Mononuclear cell (primary cell): Measurements from ENCODE around the gene CRHR2. TPM values are rescaled to one million over a fixed set of nuclear protein-coding genes. Genes with fewer than 3 reads are reported as not detected.
"Not testable (repeated sequence)": the region's sequence is repeated elsewhere in the genome, so short reads cannot be mapped to it uniquely, and the experiment has no call there.

ENCODE experiments used
- H3K27me3 ChIP-seq: 2 replicates; pipeline ENCODE4 v1.6.0; 2011; ENCODE audit warnings: low read length, control low read depth; ENCODE audit not compliant: insufficient read depth
- H3K4me1 ChIP-seq: 2 replicates; pipeline ENCODE4 v1.5.1; 2011; ENCODE audit warnings: mild to moderate bottlenecking, low read length, control low read depth; ENCODE audit not compliant: insufficient read depth
- H3K4me3 ChIP-seq: 2 replicates; pipeline ENCODE4 v1.5.1; 2011; ENCODE audit warnings: mild to moderate bottlenecking, low read length, moderate library complexity
- H3K9me3 ChIP-seq: 2 replicates; pipeline ENCODE4 v1.5.1; 2011; ENCODE audit warnings: low read depth, mild to moderate bottlenecking, control low read depth, low read length
- total RNA-seq: library from RNA; depleted of rRNA; stranded (reverse); fragments of >200 nt; gene quantifications from one replicate; pipeline ENCODE4 v1.2.3, GENCODE V29; 2012

CRHR2 gene
- total RNA-seq, 1 donor, result not detected

- no peak overlapping the region for H3K4me3 ChIP-seq
These were observed 36.6 kb downstream of the CRHR2 start for GRCh38 chr7:30645661-30646060.

GRCh38 chr7:30644286-30644955 lies 37.8 kb downstream of the CRHR2 start:
- Histone ChIP-seq H3K27me3 (no peaks in the 10 kb centered on the region), H3K4me1 (no peaks in the 10 kb centered on the region), H3K9me3 (no peaks in the 10 kb centered on the region), H3K4me3 (no peak overlapping the region)

More at GRCh38 chr7:30645661-30646060, 36.6 kb downstream of the CRHR2 start:
- H3K4me1 ChIP-seq, result no peaks in the 10 kb centered on the region
- H3K9me3 ChIP-seq, result no peaks in the 10 kb centered on the region
- no peaks in the 10 kb centered on the region for H3K27me3 ChIP-seq

GRCh38 chr7:30642789-30643188 lies 39.5 kb downstream of the CRHR2 start:
- no peaks in the 10 kb centered on the region for H3K27me3 ChIP-seq
- H3K9me3 ChIP-seq, result no peaks in the 10 kb centered on the region
- no peak overlapping the region for H3K4me3 ChIP-seq
- no peaks in the 10 kb centered on the region for H3K4me1 ChIP-seq

GRCh38 chr7:30642322-30642721 lies 39.9 kb downstream of the CRHR2 start:
- H3K27me3 ChIP-seq, H3K9me3 ChIP-seq, H3K4me1 ChIP-seq, H3K4me3 ChIP-seq: not testable (repeated sequence)

GRCh38 chr7:30635798-30636197 lies 46.5 kb downstream of the CRHR2 start:
- Histone ChIP-seq H3K9me3 (no peaks in the 10 kb centered on the region), H3K4me1 (no peaks in the 10 kb centered on the region), H3K27me3 (no peaks in the 10 kb centered on the region), H3K4me3 (no peak overlapping the region)

GRCh38 chr7:30634634-30635201 lies 47.5 kb downstream of the CRHR2 start:
- Histone ChIP-seq H3K9me3 (no peaks in the 10 kb centered on the region), H3K4me3 (no peak overlapping the region), H3K4me1 (no peaks in the 10 kb centered on the region), H3K27me3 (no peaks in the 10 kb centered on the region)

- H3K9me3 ChIP-seq, result no peaks in the 10 kb centered on the region
- H3K27me3 ChIP-seq, result no peaks in the 10 kb centered on the region
These were observed 48.0 kb downstream of the CRHR2 start for GRCh38 chr7:30634193-30634626.

GRCh38 chr7:30633223-30633622 lies 49.0 kb downstream of the CRHR2 start:
- no peaks in the 10 kb centered on the region for H3K4me1 ChIP-seq
- no peaks in the 10 kb centered on the region for H3K27me3 ChIP-seq
- H3K9me3 ChIP-seq, result no peaks in the 10 kb centered on the region
- H3K4me3 ChIP-seq, result no peak overlapping the region

More at GRCh38 chr7:30634193-30634626, 48.0 kb downstream of the CRHR2 start:
- H3K4me1 ChIP-seq, result no peaks in the 10 kb centered on the region
- no peak overlapping the region for H3K4me3 ChIP-seq

- no peaks in the 10 kb centered on the region for H3K4me1 ChIP-seq
- no peaks in the 10 kb centered on the region for H3K27me3 ChIP-seq
- H3K9me3 ChIP-seq, result no peaks in the 10 kb centered on the region
- no peak overlapping the region for H3K4me3 ChIP-seq
These were observed 51.3 kb downstream of the CRHR2 start for GRCh38 chr7:30630986-30631385.

GRCh38 chr7:30627026-30627425 lies 55.2 kb downstream of the CRHR2 start:
- Histone ChIP-seq H3K4me3 (no peak overlapping the region), H3K4me1 (no peaks in the 10 kb centered on the region), H3K9me3 (no peaks in the 10 kb centered on the region), H3K27me3 (no peaks in the 10 kb centered on the region)

- H3K4me3 ChIP-seq, result no peak overlapping the region
- H3K4me1 ChIP-seq, result no peaks in the 10 kb centered on the region
- H3K9me3 ChIP-seq, result no peaks in the 10 kb centered on the region
- no peaks in the 10 kb centered on the region for H3K27me3 ChIP-seq
These were observed 57.0 kb downstream of the CRHR2 start for GRCh38 chr7:30625283-30625682.

GRCh38 chr7:30618961-30619360 lies 63.3 kb downstream of the CRHR2 start:
- no peaks in the 10 kb centered on the region for H3K4me1 ChIP-seq
- no peaks in the 10 kb centered on the region for H3K27me3 ChIP-seq
- no peak overlapping the region for H3K4me3 ChIP-seq
- no peaks in the 10 kb centered on the region for H3K9me3 ChIP-seq

- Histone ChIP-seq H3K4me1 (no peaks in the 10 kb centered on the region), H3K4me3 (no peak overlapping the region), H3K9me3 (no peaks in the 10 kb centered on the region), H3K27me3 (no peaks in the 10 kb centered on the region)
These were observed 64.1 kb downstream of the CRHR2 start for GRCh38 chr7:30618080-30618676.

- Histone ChIP-seq H3K9me3 (no peaks in the 10 kb centered on the region), H3K27me3 (no peaks in the 10 kb centered on the region), H3K4me3 (no peak overlapping the region), H3K4me1 (no peaks in the 10 kb centered on the region)
These were observed 64.9 kb downstream of the CRHR2 start for GRCh38 chr7:30617359-30617758.

GRCh38 chr7:30616318-30616717 lies 65.9 kb downstream of the CRHR2 start:
- H3K27me3 ChIP-seq, result no peaks in the 10 kb centered on the region
- no peak overlapping the region for H3K4me3 ChIP-seq
- no peaks in the 10 kb centered on the region for H3K9me3 ChIP-seq
- no peaks in the 10 kb centered on the region for H3K4me1 ChIP-seq
